Measurements from ENCODE around the gene THOC2.
"Not testable (repeated sequence)": the region's sequence is repeated elsewhere in the genome, so short reads cannot be mapped to it uniquely, and the experiment has no call there.

The THOC2 gene

GRCh38 chrX:123734079-123734478 is 1.2 kb upstream of the THOC2 start:
- not testable (repeated sequence) for DNase-seq

DNA sequence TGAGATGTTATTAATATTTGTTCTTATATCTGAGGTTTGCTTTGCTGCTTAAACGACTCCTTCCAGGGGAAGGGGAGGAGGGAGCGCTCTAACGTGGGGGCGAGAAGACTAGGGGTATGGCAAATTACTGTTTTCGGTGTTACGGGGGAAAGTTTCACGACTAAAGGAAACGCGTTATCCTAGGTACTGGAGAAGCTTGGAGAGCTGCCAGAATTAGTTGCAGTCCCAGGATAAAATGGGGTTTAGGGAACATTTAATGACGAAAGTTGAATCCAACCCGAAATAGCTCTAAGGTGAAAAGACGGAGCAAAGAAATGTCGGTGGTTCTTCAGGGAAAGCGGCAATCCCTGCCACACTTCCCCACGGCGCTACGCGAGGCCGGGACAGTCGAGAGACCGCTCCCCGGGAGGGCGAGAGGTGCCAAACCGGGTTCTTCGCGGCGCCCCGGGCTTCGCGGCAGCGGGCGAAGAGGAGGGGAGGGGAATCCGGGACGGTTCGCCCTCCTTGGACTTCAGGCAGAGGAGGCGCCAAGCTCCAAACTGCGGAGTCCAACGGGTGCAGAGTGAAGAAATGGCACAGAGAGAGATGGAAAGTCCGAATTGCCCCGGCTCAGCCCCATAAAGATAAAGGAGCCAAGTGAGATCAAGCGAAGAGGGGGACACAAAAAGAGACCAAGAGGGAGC is 724 bp downstream of the THOC2 start:
- DNase-seq: no peak

DNA sequence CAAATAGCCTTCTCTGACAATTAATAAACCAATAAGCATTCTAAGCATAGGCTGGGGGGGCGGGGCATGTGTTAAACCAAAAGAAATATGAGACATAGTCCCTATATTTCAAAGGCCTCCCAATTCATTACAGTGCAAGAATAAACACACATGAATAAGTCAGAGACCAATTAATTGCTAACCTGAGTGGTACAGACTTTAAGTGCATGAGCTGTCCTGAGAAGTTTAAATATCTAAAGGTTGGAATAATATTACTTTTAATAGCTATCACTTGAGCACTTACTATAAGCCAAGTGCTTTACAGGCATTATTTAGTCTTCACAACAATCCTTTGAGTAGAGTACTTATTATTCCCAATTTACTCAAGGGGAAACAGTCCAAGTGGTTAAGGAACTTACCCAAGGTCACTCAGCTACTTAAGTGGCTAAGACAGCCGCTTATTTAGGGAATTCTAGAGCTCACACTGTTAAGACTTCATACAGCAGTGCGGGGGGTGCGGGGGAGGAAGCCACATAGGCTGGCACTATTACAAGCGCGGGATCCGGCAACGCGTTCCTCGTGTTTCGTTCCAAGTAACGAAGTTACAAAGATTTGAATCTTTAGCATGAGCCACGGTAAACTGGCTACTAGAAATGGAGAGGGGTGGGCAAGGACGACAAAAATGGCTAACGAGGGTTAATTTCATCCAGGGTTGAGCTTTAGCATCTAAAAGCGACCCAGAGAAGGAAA is 1.4 kb downstream of the THOC2 start:
- DNase-seq: no peak

DNA sequence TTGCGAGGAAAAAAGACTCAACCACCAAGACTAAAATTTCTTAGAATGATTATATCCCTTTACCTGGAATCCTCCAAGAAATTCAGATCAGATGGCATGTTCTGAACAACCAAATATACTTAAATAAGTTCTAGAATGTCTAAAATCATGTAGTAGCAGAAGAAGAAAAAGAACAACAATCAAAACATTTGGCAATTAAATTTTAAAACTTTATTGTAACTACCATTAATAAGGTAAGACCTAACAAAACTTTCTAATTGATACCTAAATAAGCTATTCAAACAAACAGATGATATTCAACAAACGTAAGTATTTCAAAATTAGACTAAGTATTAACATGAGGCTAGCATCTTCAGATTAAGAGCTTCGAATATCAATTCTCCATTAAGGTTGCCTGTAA is 4.3 kb downstream of the THOC2 start:
- DNase-seq: no peak

DNA sequence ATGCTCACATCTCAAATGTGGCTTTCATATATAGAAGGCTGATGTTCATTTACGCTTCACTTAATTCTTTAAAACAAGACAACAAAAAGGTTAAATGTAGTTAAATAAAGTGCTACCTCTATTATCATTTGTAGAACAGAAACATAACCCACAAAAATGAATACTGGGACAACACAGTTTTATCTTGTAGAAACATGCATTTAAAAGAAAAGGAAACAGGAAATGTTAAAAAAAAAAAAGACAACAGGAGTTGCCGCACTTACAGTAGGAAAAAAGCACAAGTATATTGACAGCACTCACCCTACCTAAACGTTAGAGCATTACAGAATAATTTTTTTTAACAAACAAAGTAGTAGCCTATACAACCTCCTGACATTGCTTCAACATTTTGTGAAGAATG is 4.8 kb downstream of the THOC2 start:
- no peak for DNase-seq

GRCh38 chrX:123722193-123722592 is 10.7 kb downstream of the THOC2 start:
- not testable (repeated sequence) for DNase-seq

DNA sequence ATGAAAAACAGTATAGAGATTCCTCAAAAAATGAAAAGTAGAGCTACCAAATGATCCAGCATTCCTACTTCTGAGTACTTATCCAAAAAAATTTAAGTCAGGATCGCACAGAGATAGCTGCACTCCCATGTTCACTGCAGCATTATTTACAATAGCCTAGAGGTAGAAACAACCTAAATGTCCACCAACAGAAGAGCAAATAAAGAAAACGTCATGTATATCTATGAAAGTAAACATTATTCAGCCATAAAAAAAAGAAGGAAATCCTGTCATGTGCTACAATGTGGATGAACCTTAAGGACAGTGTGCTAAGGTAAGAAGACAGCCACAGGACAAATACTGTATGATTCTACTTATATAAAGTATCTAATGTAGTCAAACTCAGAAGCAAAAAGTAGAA is 12.4 kb downstream of the THOC2 start:
- DNase-seq: no peak

GRCh38 chrX:123713841-123714240 is 19.0 kb downstream of the THOC2 start:
- DNase-seq: no peak

GRCh38 chrX:123713434-123713833 is 19.4 kb downstream of the THOC2 start:
- DNase-seq: no peak

- DNase-seq: not testable (repeated sequence)
These were observed 21.7 kb downstream of the THOC2 start for GRCh38 chrX:123711201-123711600.

GRCh38 chrX:123704781-123705180 is 28.1 kb downstream of the THOC2 start:
- DNase-seq: no peak

DNA sequence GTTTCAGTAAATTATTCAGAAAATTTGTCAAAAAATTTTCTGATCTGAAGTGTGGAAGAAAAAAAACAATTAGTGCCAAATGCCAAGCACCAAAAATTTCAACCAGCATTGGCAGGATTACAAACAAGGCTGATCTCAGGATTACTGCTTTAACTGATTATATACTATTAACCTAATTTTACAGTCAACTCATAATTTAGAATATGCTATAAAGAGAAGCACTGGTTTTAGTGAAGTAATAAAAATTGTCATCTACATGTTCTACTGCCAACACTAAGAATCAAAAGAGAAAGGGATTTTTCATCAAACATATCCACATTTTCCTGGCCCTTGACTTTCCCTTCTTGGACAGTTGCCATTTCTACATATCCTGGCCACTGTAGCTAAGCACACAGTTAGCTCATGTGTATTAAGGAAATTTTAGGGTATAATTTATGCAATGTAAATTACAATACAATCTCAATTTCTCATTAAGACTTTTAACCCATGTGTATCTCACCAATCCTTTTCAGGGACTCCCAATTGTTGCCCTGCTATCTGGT is 33.8 kb downstream of the THOC2 start:
- DNase-seq: no peak

DNA sequence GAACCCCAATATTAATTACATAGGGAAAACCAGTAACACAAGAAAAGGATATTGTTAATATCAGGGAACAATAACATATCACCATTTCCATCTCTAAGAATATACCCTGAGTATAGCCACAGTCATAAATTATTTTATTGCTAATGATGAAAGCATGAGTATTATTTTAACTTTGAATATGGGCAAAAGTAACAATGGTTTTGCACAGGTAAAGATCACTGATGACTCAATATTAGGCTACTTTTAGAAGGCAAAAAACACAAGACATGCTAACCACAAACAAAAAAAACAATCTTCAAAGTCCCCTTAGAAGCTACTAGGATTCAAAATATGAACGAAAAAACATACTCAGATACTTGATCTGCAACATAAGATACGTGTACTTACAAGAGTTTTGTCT is 36.5 kb downstream of the THOC2 start:
- no peak for DNase-seq

GRCh38 chrX:123695242-123695641 is 37.6 kb downstream of the THOC2 start:
- DNase-seq: no peak

- DNase-seq: no peak
These were observed 41.1 kb downstream of the THOC2 start for GRCh38 chrX:123691776-123692175.

GRCh38 chrX:123688524-123688923 is 44.3 kb downstream of the THOC2 start:
- DNase-seq: no peak

DNA sequence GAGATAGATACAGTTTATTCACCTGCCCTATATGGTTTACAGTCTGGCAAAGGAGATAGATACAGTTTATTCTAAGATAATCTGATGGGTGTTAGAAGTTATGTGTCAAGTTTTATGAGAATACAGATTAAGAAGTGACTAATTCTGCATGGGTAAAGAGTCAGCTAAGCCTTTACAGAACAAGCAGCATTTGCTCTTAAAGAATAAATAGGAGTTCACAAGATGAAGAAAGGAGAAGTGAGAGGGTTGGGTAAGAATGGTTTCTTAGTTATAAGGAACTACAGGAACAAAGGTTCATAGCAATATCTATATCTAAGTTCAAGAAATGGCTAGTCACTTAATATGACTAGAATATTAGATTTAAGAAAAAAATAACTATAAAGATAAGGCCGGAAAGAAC is 47.6 kb downstream of the THOC2 start:
- no peak for DNase-seq

DNA sequence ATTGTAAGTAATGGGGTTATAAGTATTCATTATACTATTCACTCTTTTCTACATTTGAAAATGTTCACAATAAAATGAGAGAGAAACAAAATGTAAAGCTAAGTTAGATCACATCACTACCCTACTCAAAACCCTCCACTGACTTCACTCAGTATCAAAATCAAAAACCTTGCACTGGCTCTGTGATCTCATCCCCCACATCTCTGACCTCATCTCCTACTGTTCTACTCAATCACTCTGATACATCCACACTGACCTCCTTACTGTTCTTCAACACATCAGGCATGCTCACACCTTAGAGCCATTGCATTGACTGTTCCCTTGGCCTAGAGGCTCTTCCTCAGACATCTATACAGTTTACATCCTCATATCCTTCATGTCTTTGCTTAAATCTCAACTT is 50.7 kb downstream of the THOC2 start:
- no peak for DNase-seq

- DNase-seq: not testable (repeated sequence)
These were observed 53.0 kb downstream of the THOC2 start for GRCh38 chrX:123679733-123680460.

DNA sequence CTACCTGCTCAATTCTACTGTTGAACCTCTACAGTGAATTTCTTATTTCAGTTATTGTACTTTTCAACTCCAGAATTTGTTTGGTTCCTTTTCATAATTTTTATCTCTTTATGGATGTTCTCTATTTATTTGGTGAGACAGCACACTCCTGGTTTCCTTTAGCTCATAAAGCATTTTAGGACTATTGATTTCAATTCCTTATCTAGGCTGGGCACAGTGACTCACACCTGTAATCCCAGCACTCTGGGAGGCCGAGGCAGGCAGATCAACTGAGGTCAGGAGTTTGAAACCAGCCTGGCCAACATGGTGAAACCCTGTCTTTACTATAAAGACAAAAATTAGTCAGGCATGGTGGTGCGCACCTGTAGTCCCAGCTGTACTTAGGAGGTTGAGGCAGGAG is 57.7 kb downstream of the THOC2 start:
- DNase-seq: no peak

GRCh38 chrX:123673813-123674212 is 59.0 kb downstream of the THOC2 start:
- no peak for DNase-seq

DNA sequence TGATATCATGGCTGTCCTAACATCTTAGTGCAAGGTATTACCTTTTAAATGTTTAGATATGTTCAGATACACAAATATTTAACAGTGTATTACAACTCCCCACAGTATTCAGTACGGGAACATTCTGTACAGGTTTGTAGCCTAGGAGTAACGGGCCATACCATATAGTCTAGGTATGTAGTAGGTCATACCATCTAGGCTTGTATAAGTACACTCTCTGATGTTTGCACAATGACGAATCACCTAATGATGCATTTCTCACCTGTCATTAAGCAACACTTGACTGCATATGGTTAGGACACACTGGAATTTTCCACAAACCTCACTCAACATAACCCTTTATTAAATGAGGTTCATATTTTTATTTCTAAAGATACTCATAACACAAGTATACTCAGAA is 67.7 kb downstream of the THOC2 start:
- DNase-seq: no peak

- not testable (repeated sequence) for DNase-seq
These were observed 68.2 kb downstream of the THOC2 start for GRCh38 chrX:123664467-123665167.
